Activated gamma-delta T cell treated with Interleukin-2 at 50 U/mL for 16 hours (primary cell): ENCODE data around the gene POU6F2.
"Not testable (repeated sequence)": the region's sequence is repeated elsewhere in the genome, so short reads cannot be mapped to it uniquely, and the experiment has no call there.

Source experiments
- DNase-seq: peaks from one replicate; pipeline ENCODE4 v3.0.0-alpha.2; 2020

Gene POU6F2

GRCh38 chr7:39002755-39003154 is 25.0 kb downstream of the POU6F2 start:
- no peak for DNase-seq

- DNase-seq = no peak
Observed at GRCh38 chr7:39005036-39005435, 27.3 kb downstream of the POU6F2 start.

GRCh38 chr7:39005461-39005860 is 27.8 kb downstream of the POU6F2 start:
- DNase-seq = no peak

GRCh38 chr7:39013049-39013939 is 35.6 kb downstream of the POU6F2 start:
- not testable (repeated sequence) for DNase-seq

GRCh38 chr7:39016609-39017008 is 38.9 kb downstream of the POU6F2 start:
- DNase-seq = no peak

- no peak for DNase-seq
Observed at GRCh38 chr7:39017369-39017915, 39.7 kb downstream of the POU6F2 start.

GRCh38 chr7:39022796-39023195 is 45.1 kb downstream of the POU6F2 start:
- DNase-seq = no peak

- DNase-seq = no peak
Observed at GRCh38 chr7:39027491-39027890, 49.8 kb downstream of the POU6F2 start.

GRCh38 chr7:39033885-39034624 is 56.3 kb downstream of the POU6F2 start:
- DNase-seq = no peak

- DNase-seq = no peak
Observed at GRCh38 chr7:39035156-39035555, 57.4 kb downstream of the POU6F2 start.

GRCh38 chr7:39035903-39036302 is 58.2 kb downstream of the POU6F2 start:
- no peak for DNase-seq

GRCh38 chr7:39042670-39043069 is 65.0 kb downstream of the POU6F2 start:
- DNase-seq = no peak

- no peak for DNase-seq
Observed at GRCh38 chr7:39043531-39043930, 65.8 kb downstream of the POU6F2 start.

- no peak for DNase-seq
Observed at GRCh38 chr7:39044489-39044888, 66.8 kb downstream of the POU6F2 start.

GRCh38 chr7:39045231-39045630 is 67.5 kb downstream of the POU6F2 start:
- DNase-seq = no peak

GRCh38 chr7:39051279-39051678 is 73.6 kb downstream of the POU6F2 start:
- DNase-seq = no peak

GRCh38 chr7:39051707-39052106 is 74.0 kb downstream of the POU6F2 start:
- no peak for DNase-seq

GRCh38 chr7:39054731-39055130 is 77.0 kb downstream of the POU6F2 start:
- no peak for DNase-seq

- DNase-seq = no peak
Observed at GRCh38 chr7:39056153-39056552, 78.4 kb downstream of the POU6F2 start.

GRCh38 chr7:39062811-39063210 is 85.1 kb downstream of the POU6F2 start:
- no peak for DNase-seq

GRCh38 chr7:39069031-39069430 is 91.3 kb downstream of the POU6F2 start:
- DNase-seq = no peak

GRCh38 chr7:39069896-39070881 is 92.5 kb downstream of the POU6F2 start:
- no peak for DNase-seq

GRCh38 chr7:39071116-39071515 is 93.4 kb downstream of the POU6F2 start:
- no peak for DNase-seq
